Breast epithelium (tissue), 4 donors: ENCODE data around the gene KDM5B. TPM values are rescaled to one million over a fixed set of nuclear protein-coding genes. Genes with fewer than 3 reads are reported as not detected.
"Not testable (repeated sequence)": the region's sequence is repeated elsewhere in the genome, so short reads cannot be mapped to it uniquely, and the experiment has no call there.

Experiments
- DNase-seq, 2 donors: peaks; one replicate each; pipeline ENCODE4 v3.0.0-alpha.2; 2019; ENCODE audit warnings: low spot score in 2 of 2
- H3K27ac ChIP-seq, 2 donors: fragments of 200-600 bp; sonication (generic) in 1 of 2; one replicate each; pipeline ENCODE4 v1.5.1; 2016 to 2019; ENCODE audit warnings: mild to moderate bottlenecking in 1 of 2
- H3K27me3 ChIP-seq, 2 donors: fragments of 200-600 bp; sonication (generic) in 1 of 2; one replicate each; pipeline versions ENCODE4 v1.5.1 to v1.6.0; 2017 to 2019; ENCODE audit warnings: control low read depth in 1 of 2, mild to moderate bottlenecking in 1 of 2
- H3K36me3 ChIP-seq: fragments of 200-600 bp; one replicate; pipeline ENCODE4 v1.5.1; 2019
- H3K4me1 ChIP-seq, 2 donors: fragments of 200-600 bp; sonication (generic); one replicate each; pipeline ENCODE4 v1.5.1; 2016 to 2019; ENCODE audit warnings: control low read depth in 1 of 2
- H3K4me3 ChIP-seq, 3 donors: fragments of 200-600 bp; sonication (generic); 1 replicate in 2 of 3; 2 replicates in 1 of 3; pipeline ENCODE4 v1.5.1; 2016 to 2019; ENCODE audit warnings: mild to moderate bottlenecking in 3 of 3, moderate library complexity in 2 of 3
- H3K9me3 ChIP-seq, 2 donors: fragments of 200-600 bp; sonication (generic) in 1 of 2; one replicate each; pipeline ENCODE4 v1.5.1; 2016 to 2019; ENCODE audit warnings: control low read depth in 1 of 2
- CTCF ChIP-seq, 3 donors: fragments of 450-650 bp; IDR thresholded peaks; one replicate each; pipeline ENCODE4 v1.5.1; 2016 to 2017; ENCODE audit warnings: antibody characterized with exemption in 3 of 3, mild to moderate bottlenecking in 3 of 3, moderate library complexity in 3 of 3
- POLR2A ChIP-seq: fragments of 450-650 bp; IDR thresholded peaks from one replicate; pipeline ENCODE4 v1.6.1; 2016; ENCODE audit warnings: antibody characterized with exemption, mild to moderate bottlenecking, moderate library complexity
- POLR2AphosphoS5 ChIP-seq, 3 donors: sonication (generic); formaldehyde crosslinking; IDR thresholded peaks; one replicate each; pipeline ENCODE4 v1.6.1; 2017; ENCODE audit warnings: antibody characterized with exemption in 3 of 3
- intact Hi-C: fragments of 100-400 bp; cut with DNase I; formaldehyde crosslinking; loops from one replicate; pipeline ENCODE4 v1.15.1; 2023; ENCODE audit warnings: low total_unique reads
- total RNA-seq, 3 donors: library from RNA; depleted of rRNA; stranded (reverse); fragments of >200 nt; gene quantifications; one replicate each; pipeline ENCODE4 v1.1.0, GENCODE V29; 2016

The KDM5B gene
- total RNA-seq, 3 donors from 2014 or later: 37.6 to 122 (median 87.5) TPM

DNA sequence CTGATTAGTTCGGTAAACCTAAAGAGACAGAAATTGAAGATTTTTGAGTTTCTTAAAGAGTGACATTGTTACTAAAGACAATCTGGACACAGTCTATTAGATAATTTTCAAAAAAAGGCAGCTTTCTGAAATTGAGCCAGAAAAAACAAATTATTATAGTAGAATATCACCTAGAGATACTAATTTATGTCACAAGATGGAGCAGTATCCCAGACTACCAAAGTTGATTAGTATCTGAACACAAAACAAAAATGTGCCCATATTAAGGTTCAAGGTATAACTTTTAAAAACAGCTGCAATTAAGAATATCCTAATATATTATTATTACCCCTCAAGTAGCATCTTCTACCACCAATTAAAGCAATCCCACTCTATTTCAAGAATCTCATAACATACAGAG is 57.5 kb downstream of the KDM5B start:
- no peak for TF ChIP-seq POLR2A
- no peak for TF ChIP-seq CTCF (IDR thresholded peaks at IDR 0.05)
- TF ChIP-seq POLR2AphosphoS5 (IDR thresholded peaks at IDR 0.05): no peak
- Histone ChIP-seq H3K9me3 (no peaks in the 10 kb centered on the region), H3K36me3 (peaks cover 28% of the 10 kb centered on the region), H3K4me3 (no peak overlapping the region), H3K4me1 (no peaks in the 10 kb centered on the region), H3K27me3 (no peaks in the 10 kb centered on the region), H3K27ac (no peak overlapping the region)
- no peak for DNase-seq
- intact Hi-C loops: no loop called here

- Histone ChIP-seq H3K27ac (no peak overlapping the region), H3K4me1 (no peaks in the 10 kb centered on the region), H3K9me3 (no peaks in the 10 kb centered on the region), H3K4me3 (no peak overlapping the region), H3K27me3 (no peaks in the 10 kb centered on the region), H3K36me3 (peaks cover 23% of the 10 kb centered on the region)
- intact Hi-C loops: no loop called here
- no peak for DNase-seq
- TF ChIP-seq POLR2A (no peak), POLR2AphosphoS5 (IDR thresholded peaks at IDR 0.05) (no peak), CTCF (IDR thresholded peaks at IDR 0.05) (no peak)
Observed at GRCh38 chr1:202750024-202750423, 58.2 kb downstream of the KDM5B start.

GRCh38 chr1:202745323-202745888 is 62.8 kb downstream of the KDM5B start:
- DNase-seq: no peak
- TF ChIP-seq POLR2A (no peak), CTCF (IDR thresholded peaks at IDR 0.05) (no peak)
- Histone ChIP-seq H3K27ac (no peak overlapping the region), H3K4me1 (no peaks in the 10 kb centered on the region), H3K36me3 (peaks cover 14% of the 10 kb centered on the region), H3K27me3 (no peaks in the 10 kb centered on the region), H3K9me3 (no peaks in the 10 kb centered on the region), H3K4me3 (no peak overlapping the region)
- intact Hi-C loops: no loop called here

DNA sequence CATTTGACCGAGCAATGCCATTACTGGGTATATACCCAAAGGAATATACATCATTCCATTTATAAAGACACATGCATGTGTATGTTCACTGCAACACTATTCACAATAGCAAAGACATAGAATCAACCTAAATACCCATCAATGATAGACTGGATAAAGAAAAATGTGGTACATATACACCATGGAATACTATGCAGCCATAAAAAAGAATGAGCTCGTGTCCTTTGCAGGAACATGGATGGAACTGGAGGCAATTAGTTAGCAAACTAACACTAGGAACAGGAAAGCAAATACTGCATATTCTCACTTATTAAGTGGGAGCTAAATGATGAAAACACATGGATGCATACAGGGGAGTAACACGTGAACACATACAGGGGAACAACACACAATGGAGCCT is 63.5 kb downstream of the KDM5B start:
- H3K27me3 ChIP-seq, H3K4me1 ChIP-seq, H3K9me3 ChIP-seq, H3K4me3 ChIP-seq, H3K27ac ChIP-seq, intact Hi-C loops, DNase-seq: not testable (repeated sequence)
- H3K36me3 ChIP-seq: peaks cover 11% of the 10 kb centered on the region

DNA sequence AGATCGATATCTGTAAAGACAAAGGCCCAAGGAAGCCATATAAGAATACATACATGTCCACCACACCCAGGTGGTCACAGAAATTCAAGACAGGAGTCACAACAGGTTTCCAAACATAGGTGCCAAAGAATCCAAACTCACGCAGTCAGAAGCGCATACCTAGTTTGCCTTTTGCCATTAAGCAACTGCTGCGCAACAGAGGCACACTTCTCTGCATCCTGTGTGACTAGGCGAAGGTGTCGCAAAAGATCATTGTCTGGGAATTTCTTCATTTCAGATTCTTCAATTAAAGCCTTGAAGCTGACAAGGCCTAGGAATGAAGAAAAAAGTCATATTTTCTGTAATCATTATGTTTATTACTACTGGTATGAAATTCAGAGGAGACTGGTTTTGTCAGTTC is 65.7 kb downstream of the KDM5B start:
- Histone ChIP-seq H3K27ac (no peak overlapping the region), H3K27me3 (no peaks in the 10 kb centered on the region), H3K4me3 (no peak overlapping the region), H3K36me3 (peaks cover 8% of the 10 kb centered on the region), H3K9me3 (no peaks in the 10 kb centered on the region), H3K4me1 (no peaks in the 10 kb centered on the region)
- intact Hi-C loops: no loop called here
- no peak for DNase-seq
- TF ChIP-seq POLR2A (no peak), CTCF (IDR thresholded peaks at IDR 0.05) (no peak), POLR2AphosphoS5 (IDR thresholded peaks at IDR 0.05) (no peak)

DNA sequence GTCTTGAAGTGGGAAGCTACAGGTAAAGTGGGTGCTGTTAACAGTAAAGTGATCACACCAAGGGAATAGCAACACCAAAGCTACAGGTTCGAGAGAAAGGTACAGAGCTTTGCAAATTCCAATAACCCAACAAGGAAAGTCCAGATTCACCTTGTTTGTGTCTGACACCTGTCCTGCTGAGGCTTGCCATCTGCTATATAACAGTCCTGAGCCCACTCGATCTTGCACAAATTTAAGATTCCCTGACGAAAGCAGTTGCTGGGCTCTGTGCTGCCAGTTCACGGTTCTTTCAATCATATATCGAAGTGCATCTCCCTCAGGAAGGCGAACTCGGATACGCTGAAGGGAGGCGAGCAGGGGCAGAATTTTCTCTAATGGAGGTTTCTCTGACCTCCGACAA is 75.0 kb downstream of the KDM5B start:
- intact Hi-C loops: no loop called here
- Histone ChIP-seq H3K36me3 (peaks cover 19% of the 10 kb centered on the region), H3K27ac (no peak overlapping the region), H3K4me3 (no peak overlapping the region), H3K27me3 (no peaks in the 10 kb centered on the region), H3K9me3 (no peaks in the 10 kb centered on the region), H3K4me1 (no peaks in the 10 kb centered on the region)
- TF ChIP-seq POLR2AphosphoS5 (IDR thresholded peaks at IDR 0.05) (no peak), POLR2A (no peak), CTCF (IDR thresholded peaks at IDR 0.05) (no peak)
- DNase-seq: no peak
